ENCODE measurements around the gene FLYWCH1. TPM values are rescaled to one million over a fixed set of nuclear protein-coding genes. Genes with fewer than 3 reads are reported as not detected.

Gene FLYWCH1
- total and polyA plus RNA-seq, 2 of the 8 experiments (the other 6 are each of a cell fraction or from before 2014, with no cell fraction given), result 12.4 to 23.5 TPM

GRCh38 chr16:2874912-2875362, 36.8 kb upstream of the FLYWCH1 start:
- Histone ChIP-seq H3K9ac (replicated peaks in 1 of 4; ENCODE audit: extremely low read depth in 1 of 4, low read depth in 3 of 4, low read length in 3 of 4) (no peak overlapping the region), H2BK15ac (ENCODE audit: low read length) (no peak overlapping the region), H4K8ac (ENCODE audit: extremely low read depth, insufficient read depth, low read length) (no peak overlapping the region), H3K27ac (ENCODE audit: low read depth, low read length) (no peak overlapping the region), H3K14ac (ENCODE audit: insufficient read length) (no peak overlapping the region), H3K79me1 (ENCODE audit: low read depth, low read length) (no peaks in the 10 kb centered on the region), H4K91ac (replicated peaks; ENCODE audit: insufficient read length, low read length) (no peak overlapping the region), H3K18ac (ENCODE audit: extremely low read depth, low read length) (no peak overlapping the region), H3K9me3 (ENCODE audit: insufficient read depth in 2 of 2, low read depth in 1 of 2, low read length in 1 of 2) (no peaks in the 10 kb centered on the region), H3K4me3 (ENCODE audit: extremely low read depth in 1 of 4, insufficient read depth in 2 of 4, low read depth in 3 of 4, low read length in 4 of 4) (no peak overlapping the region), H2AFZ (ENCODE audit: low read length) (0 out of 2 replicates have a peak overlapping the region, but pooled peaks have one; percentile 72), H3K56ac (replicated peaks; ENCODE audit: insufficient read length, low read depth, low read length) (no peak overlapping the region), H2BK120ac (replicated peaks; ENCODE audit: low read depth, low read length) (no peak overlapping the region), H2BK20ac (ENCODE audit: low read length) (no peak overlapping the region), H4K20me1 (replicated peaks in 1 of 2; ENCODE audit: control insufficient read depth in 1 of 2, insufficient read depth in 2 of 2, low read length in 2 of 2) (no peaks in the 10 kb centered on the region), H3K79me2 (ENCODE audit: control insufficient read depth in 1 of 2, insufficient read depth in 2 of 2, low read length in 2 of 2) (no peaks in the 10 kb centered on the region), H3K23me2 (ENCODE audit: low read depth, low read length) (no peaks in the 10 kb centered on the region; the same call in 1 of the 2 replicates), H4K5ac (ENCODE audit: insufficient read length, low read depth, low read length) (no peak overlapping the region), H2BK5ac (ENCODE audit: low read depth, low read length) (no peak overlapping the region), H3K23ac (ENCODE audit: insufficient read length) (no peak overlapping the region), H3K4ac (replicated peaks; ENCODE audit: insufficient read length, low read depth, low read length) (no peak overlapping the region), H2BK12ac (ENCODE audit: low read depth, low read length) (no peak overlapping the region), H3K27me3 (replicated peaks in 1 of 4; ENCODE audit: control insufficient read depth in 3 of 4, extremely low read depth in 1 of 4, insufficient read depth in 3 of 4, low read length in 3 of 4) (peaks cover 0 to 3% (median 2%) of the 10 kb centered on the region in 4 experiments; a peak in 4 of 7 replicates), H3K4me1 (replicated peaks in 1 of 4; ENCODE audit: control insufficient read depth in 3 of 4, insufficient read depth in 4 of 4, low read length in 3 of 4) (no peaks in the 10 kb centered on the region; a peak in 1 of 7 replicates), H3K4me2 (ENCODE audit: insufficient read depth in 1 of 2, low read depth in 2 of 2, low read length in 2 of 2) (no peak overlapping the region), H3K36me3 (ENCODE audit: control insufficient read depth in 2 of 4, insufficient read depth in 4 of 4, low read length in 3 of 4) (no peaks in the 10 kb centered on the region), H2AK5ac (ENCODE audit: low read depth, low read length) (no peak overlapping the region)
- FAIRE-seq (no peak), DNase-seq (ENCODE audit: low read depth in 1 of 2, low spot score in 2 of 2) (peak in 1 of 2 experiments; percentile 76)
- ChIA-PET POLR2A (ENCODE audit: partially characterized antibody) (interaction anchor here (1.0 kb wide), 1 partner anchor 8 kb away, joined by 3 read pairs; no protein-coding TSS in a partner anchor), CTCF (ENCODE audit: partially characterized antibody) (interaction anchor here (0.6 to 6.7 kb wide), 10 partner anchors 8 to 52 kb away, joined by 3 to 30 read pairs (median 3); partner anchors contain the start of gene FLYWCH2)
- 10% methylated on average over 23 of the region's 25 CpGs; no CpG with 5 or more reads in 1 of the 2 experiments for WGBS, 2 experiments (ENCODE audit: extremely low coverage in 1 of 2, insufficient coverage in 1 of 2, insufficient read length in 1 of 2, insufficient replicate concordance in 2 of 2, low coverage in 1 of 2, low lambda C conversion rate in 2 of 2, missing lambda C conversion rate in 1 of 2)
- TF ChIP-seq EGR1 (IDR thresholded peaks at IDR 0.05; ENCODE audit: borderline replicate concordance, low read depth, low read length) (no peak), CBX5 (IDR thresholded peaks at IDR 0.05; ENCODE audit: low read depth, low read length) (no peak), TEAD4 (IDR thresholded peaks at IDR 0.05; ENCODE audit: low read depth, low read length) (peak; percentile 67; the same call in 1 of the 2 replicates), TAF1 (IDR thresholded peaks at IDR 0.05; ENCODE audit: low read depth, low read length) (no peak), CREB1 (IDR thresholded peaks at IDR 0.05) (peak; percentile 28; the same call in 1 of the 2 replicates), E2F6 (IDR thresholded peaks at IDR 0.05) (no peak), PHF8 (conservative IDR thresholded peaks at IDR 0.05; ENCODE audit: low read depth, low read length) (no peak), RAD21 (IDR thresholded peaks at IDR 0.05 in 1 of 2, conservative IDR thresholded peaks at IDR 0.05 in 1 of 2; ENCODE audit: low read depth in 2 of 2, low read length in 2 of 2) (peak; percentile 62 to 75), USF2 (IDR thresholded peaks at IDR 0.05; ENCODE audit: low read length) (no peak)

Data from H1 (cell line).